Measurements from ENCODE around the gene ARPC1A.

ARPC1A gene

GRCh38 chr7:99308461-99309074 lies 17.1 kb upstream of the ARPC1A start:
- TF ChIP-seq CTCF (IDR thresholded peaks at IDR 0.05; ENCODE audit: borderline replicate concordance, control extremely low read depth, extremely low read depth, insufficient read depth, missing control alignments) = no peak
- in situ Hi-C loops (cut with MboI; ENCODE audit: low sequenced_read_pairs, unreplicated experiment) = no loop called here
- no peak for DNase-seq (ENCODE audit: low spot score)

- DNase-seq (ENCODE audit: low spot score) = no peak
- no peak for TF ChIP-seq CTCF (IDR thresholded peaks at IDR 0.05; ENCODE audit: borderline replicate concordance, control extremely low read depth, extremely low read depth, insufficient read depth, missing control alignments)
- in situ Hi-C loops (cut with MboI; ENCODE audit: low sequenced_read_pairs, unreplicated experiment) = no loop called here
Observed at GRCh38 chr7:99309111-99309510, 16.6 kb upstream of the ARPC1A start.

- DNase-seq (ENCODE audit: low spot score) = no peak
- in situ Hi-C loops (cut with MboI; ENCODE audit: low sequenced_read_pairs, unreplicated experiment) = loop anchor here (5.0 kb wide), 1 partner anchor 268 kb away; no protein-coding TSS in a partner anchor
- no peak for TF ChIP-seq CTCF (IDR thresholded peaks at IDR 0.05; ENCODE audit: borderline replicate concordance, control extremely low read depth, extremely low read depth, insufficient read depth, missing control alignments)
Observed at GRCh38 chr7:99310004-99310403, 15.7 kb upstream of the ARPC1A start.

- in situ Hi-C loops (cut with MboI; ENCODE audit: low sequenced_read_pairs, unreplicated experiment) = loop anchor here (5.0 kb wide), 1 partner anchor 269 kb away; no protein-coding TSS in a partner anchor
- no peak for DNase-seq (ENCODE audit: low spot score)
- no peak for TF ChIP-seq CTCF (IDR thresholded peaks at IDR 0.05; ENCODE audit: borderline replicate concordance, control extremely low read depth, extremely low read depth, insufficient read depth, missing control alignments)
Observed at GRCh38 chr7:99311702-99312101, 14.0 kb upstream of the ARPC1A start.

- peak; percentile 73 for TF ChIP-seq CTCF (IDR thresholded peaks at IDR 0.05; ENCODE audit: borderline replicate concordance, control extremely low read depth, extremely low read depth, insufficient read depth, missing control alignments)
- peak; percentile 77 for DNase-seq (ENCODE audit: low spot score)
- in situ Hi-C loops (cut with MboI; ENCODE audit: low sequenced_read_pairs, unreplicated experiment) = loop anchor here (5.0 kb wide), 1 partner anchor 270 kb away; no protein-coding TSS in a partner anchor
Observed at GRCh38 chr7:99312316-99313203, 13.1 kb upstream of the ARPC1A start.

GRCh38 chr7:99313204-99313573 lies 12.5 kb upstream of the ARPC1A start:
- no peak for DNase-seq (ENCODE audit: low spot score)
- in situ Hi-C loops (cut with MboI; ENCODE audit: low sequenced_read_pairs, unreplicated experiment) = loop anchor here (5.0 kb wide), 1 partner anchor 271 kb away; no protein-coding TSS in a partner anchor
- no peak for TF ChIP-seq CTCF (IDR thresholded peaks at IDR 0.05; ENCODE audit: borderline replicate concordance, control extremely low read depth, extremely low read depth, insufficient read depth, missing control alignments)

Measured in GM13976 (cell line).